ENCODE data around the gene CSAD.

The CSAD gene, protein sequence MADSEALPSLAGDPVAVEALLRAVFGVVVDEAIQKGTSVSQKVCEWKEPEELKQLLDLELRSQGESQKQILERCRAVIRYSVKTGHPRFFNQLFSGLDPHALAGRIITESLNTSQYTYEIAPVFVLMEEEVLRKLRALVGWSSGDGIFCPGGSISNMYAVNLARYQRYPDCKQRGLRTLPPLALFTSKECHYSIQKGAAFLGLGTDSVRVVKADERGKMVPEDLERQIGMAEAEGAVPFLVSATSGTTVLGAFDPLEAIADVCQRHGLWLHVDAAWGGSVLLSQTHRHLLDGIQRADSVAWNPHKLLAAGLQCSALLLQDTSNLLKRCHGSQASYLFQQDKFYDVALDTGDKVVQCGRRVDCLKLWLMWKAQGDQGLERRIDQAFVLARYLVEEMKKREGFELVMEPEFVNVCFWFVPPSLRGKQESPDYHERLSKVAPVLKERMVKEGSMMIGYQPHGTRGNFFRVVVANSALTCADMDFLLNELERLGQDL

DNA sequence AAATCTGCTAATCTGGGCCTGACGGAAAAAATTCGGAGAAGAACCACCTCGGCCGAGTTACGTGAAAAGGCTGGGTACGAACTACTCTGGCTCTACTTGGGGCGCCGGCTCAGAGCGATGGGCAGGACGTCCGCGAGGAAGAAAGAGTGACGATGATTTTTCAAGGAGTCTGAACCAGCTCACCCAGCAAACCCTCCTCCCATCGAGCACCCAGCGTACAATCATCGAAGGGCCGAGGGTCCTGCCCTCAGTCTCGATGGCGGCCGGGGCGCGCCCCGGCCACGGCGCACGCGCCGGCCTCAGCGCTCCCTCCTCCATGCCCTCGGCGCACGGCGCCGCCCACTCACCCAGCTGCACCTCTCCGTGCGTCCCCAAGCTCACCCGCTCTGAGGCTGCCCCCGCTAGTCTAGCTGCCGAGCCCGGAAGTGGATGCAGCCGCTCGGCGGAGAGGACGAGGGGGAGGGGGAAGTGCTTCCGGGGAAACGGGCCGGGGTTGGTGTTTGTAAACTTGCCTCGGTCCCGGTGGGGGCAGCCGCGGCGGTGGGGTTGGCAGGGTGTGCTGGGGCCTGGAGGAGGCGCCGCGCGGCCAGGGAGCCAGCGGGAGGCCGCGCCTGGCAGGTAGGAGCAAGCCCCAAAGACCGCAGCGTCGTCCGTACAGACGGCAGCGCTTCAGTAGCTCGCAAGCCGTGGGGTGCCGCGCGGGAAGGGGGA, at the start of gene CSAD, which contains the start of gene ZNF740:
CSAD (minus strand) TSS at position 706 of the 711 bp plus-strand sequence. CDS start 7,455 bp downstream, outside the sequence.
ZNF740 (plus strand) TSS at position 503 of the 711 bp plus-strand sequence. CDS start 1,262 bp downstream, outside the sequence.
- peak within 1 kb of the TSS; percentile 84 for H3K4me3 ChIP-seq (ENCODE audit: low read length)
- DNase-seq (ENCODE audit: low read depth): peak; percentile 97
- TF ChIP-seq, protein P1, sequence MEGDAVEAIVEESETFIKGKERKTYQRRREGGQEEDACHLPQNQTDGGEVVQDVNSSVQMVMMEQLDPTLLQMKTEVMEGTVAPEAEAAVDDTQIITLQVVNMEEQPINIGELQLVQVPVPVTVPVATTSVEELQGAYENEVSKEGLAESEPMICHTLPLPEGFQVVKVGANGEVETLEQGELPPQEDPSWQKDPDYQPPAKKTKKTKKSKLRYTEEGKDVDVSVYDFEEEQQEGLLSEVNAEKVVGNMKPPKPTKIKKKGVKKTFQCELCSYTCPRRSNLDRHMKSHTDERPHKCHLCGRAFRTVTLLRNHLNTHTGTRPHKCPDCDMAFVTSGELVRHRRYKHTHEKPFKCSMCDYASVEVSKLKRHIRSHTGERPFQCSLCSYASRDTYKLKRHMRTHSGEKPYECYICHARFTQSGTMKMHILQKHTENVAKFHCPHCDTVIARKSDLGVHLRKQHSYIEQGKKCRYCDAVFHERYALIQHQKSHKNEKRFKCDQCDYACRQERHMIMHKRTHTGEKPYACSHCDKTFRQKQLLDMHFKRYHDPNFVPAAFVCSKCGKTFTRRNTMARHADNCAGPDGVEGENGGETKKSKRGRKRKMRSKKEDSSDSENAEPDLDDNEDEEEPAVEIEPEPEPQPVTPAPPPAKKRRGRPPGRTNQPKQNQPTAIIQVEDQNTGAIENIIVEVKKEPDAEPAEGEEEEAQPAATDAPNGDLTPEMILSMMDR (conservative IDR thresholded peaks at IDR 0.05; ENCODE audit: low read length): no peak

DNA sequence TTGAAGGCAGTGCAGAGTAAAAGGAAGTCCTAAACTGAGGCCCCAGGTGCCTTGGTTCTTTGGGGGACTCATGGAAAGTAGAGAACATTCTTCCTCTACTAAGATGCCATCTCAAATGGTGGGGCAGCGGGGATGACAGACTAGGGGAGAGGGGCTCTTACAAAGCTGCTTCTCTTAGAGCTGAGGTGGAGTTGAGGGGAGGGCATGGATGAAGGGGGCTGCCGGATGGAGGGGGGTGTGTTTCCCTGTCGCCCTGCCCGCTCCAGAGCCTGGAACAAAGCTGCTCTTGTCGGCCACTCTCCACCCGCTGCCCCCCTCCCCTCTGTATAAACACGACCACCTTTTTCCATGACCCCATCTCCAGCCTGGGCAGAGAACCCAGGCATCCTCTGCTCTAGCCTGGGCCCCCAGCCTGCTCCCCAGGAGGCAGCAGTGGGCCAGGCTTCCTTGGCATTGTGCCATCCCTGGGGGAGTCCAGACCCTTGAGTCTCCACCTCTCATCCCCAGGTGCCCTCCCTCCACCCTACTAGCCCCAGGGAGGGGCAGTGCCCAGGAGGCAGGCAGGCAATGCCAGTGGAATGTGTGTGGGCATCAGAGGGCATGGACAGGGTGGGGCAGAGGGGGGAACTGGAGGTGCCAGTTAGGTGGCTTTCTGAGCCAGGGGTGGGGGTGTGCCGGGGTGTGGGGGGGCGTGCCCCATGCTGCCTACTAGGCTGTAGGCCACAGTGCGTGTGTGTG, 49.6 kb upstream of the CSAD start:
- H3K4me3 ChIP-seq (ENCODE audit: low read length): peak overlapping the region; percentile 84
- DNase-seq (ENCODE audit: low read depth): no peak
- TF ChIP-seq, protein P1 (conservative IDR thresholded peaks at IDR 0.05; ENCODE audit: low read length): no peak

DNA sequence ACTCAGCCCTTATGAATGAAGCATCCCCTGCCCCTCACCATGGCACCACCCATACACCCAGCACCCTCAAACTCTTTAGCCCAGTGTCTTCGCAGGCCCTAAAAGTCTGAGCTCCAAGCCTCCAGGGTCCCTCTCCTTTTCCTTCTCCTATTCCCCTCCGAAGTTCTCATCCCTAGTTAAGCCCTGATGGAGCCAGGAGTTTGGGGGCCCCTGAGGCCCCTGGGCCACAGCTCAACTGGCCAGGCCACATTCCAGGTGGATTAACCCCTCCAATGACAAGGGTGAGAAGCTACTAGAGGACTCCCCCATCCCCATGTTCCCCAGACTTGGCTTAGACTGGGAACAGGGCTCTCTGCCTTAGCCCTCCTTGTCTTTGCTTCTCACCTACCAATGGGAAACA, 48.7 kb upstream of the CSAD start:
- H3K4me3 ChIP-seq (ENCODE audit: low read length): no peak overlapping the region
- DNase-seq (ENCODE audit: low read depth): no peak
- TF ChIP-seq, protein P1 (conservative IDR thresholded peaks at IDR 0.05; ENCODE audit: low read length): no peak

DNA sequence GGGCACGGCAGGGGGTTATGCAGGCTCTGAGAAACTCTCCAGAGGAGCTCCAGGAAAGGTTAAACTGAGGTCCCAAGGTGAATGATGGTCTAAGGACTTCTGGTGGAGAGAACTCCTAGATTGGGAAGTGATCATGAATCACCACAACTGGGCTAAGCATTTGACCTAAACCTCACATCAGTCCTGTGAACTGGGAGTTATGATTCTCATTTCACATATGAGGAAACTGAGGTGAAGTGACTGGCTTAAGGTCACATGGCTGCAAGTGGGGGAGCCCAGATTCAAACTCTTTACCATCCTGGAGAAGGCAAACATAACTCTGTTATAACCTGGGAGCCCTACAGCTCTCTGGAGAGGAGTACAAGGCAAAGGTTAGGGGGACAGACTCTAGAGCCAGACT, 47.1 kb upstream of the CSAD start:
- no peak for DNase-seq (ENCODE audit: low read depth)
- no peak overlapping the region for H3K4me3 ChIP-seq (ENCODE audit: low read length)
- TF ChIP-seq, protein P1 (conservative IDR thresholded peaks at IDR 0.05; ENCODE audit: low read length): no peak

DNA sequence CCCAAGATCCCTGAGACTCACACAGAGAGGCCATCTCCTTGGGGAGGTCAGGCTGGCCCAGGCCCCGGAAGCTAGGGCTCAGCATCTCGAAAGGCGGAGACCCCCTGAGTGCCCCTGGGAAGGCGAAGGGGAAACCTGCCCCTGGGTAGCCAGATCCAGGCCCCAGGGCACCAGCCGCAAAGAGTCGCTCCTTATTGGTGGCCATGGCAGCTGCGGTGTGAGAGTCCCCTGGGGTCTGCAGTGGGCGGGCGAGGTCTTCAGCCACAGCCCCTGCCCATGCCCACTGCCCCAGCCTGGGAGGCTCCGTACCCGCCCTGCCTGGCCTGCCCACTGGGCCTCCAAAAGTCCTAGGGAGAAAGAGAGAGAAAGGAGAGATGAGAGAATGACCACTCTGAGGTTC, 46.6 kb upstream of the CSAD start:
- TF ChIP-seq, protein P1 (conservative IDR thresholded peaks at IDR 0.05; ENCODE audit: low read length): no peak
- no peak for DNase-seq (ENCODE audit: low read depth)
- H3K4me3 ChIP-seq (ENCODE audit: low read length): no peak overlapping the region

DNA sequence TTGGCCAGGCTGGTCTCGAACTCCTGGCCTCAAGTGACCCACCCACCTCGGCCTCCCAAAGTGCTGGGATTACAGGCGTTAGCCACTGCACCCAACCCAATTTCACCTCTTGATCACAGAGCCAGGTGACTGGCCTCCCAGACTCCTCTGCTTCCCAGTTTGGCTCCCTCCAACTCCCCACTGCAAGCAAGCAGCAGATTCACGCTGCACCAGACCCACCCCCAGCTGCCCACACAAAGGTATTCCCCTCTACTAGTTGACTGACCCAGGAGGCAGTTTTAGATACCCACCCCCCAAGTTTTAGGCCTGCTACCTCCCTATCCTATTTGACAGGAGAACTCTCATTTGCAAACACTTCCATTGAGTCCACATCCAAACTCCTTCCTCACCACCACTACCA, 46.1 kb upstream of the CSAD start:
- TF ChIP-seq, protein P1 (conservative IDR thresholded peaks at IDR 0.05; ENCODE audit: low read length): no peak
- no peak for DNase-seq (ENCODE audit: low read depth)
- H3K4me3 ChIP-seq (ENCODE audit: low read length): no peak overlapping the region
